Pancreas (tissue), 10 donors: ENCODE measurements around the gene NBPF1. TPM values are rescaled to one million over a fixed set of nuclear protein-coding genes. Genes with fewer than 3 reads are reported as not detected.
"Not testable (repeated sequence)": the region's sequence is repeated elsewhere in the genome, so short reads cannot be mapped to it uniquely, and the experiment has no call there.

Source experiments
- ATAC-seq, 4 donors: fragments of 200-7000 bp; cut with Tn5 transposase; one replicate each; pipeline versions ENCODE4 v1.8.0 to v1.9.1; 2020; ENCODE audit warnings: mild to moderate bottlenecking in 4 of 4, moderate library complexity in 4 of 4
- DNase-seq, 6 donors: peaks; one replicate each; pipeline ENCODE4 v3.0.0-alpha.2; 2020
- FAIRE-seq: peaks from 2 replicates; lab custom pipeline; 2012; peaks lifted over from hg19 to GRCh38; lab: Jason Lieb, UNC
- H3K27ac ChIP-seq, 4 donors: fragments of 200-600 bp; sonication (generic); 1 replicate in 3 of 4; 2 replicates in 1 of 4; pipeline versions ENCODE4 v1.5.0 to v1.8.0; 2020
- H3K27me3 ChIP-seq, 4 donors: fragments of 200-600 bp; one replicate each; pipeline ENCODE4 v1.8.0; 2021
- H3K36me3 ChIP-seq, 3 donors: fragments of 200-600 bp; sonication (generic) in 1 of 3; one replicate each; pipeline versions ENCODE4 v1.5.0 to v1.8.0; 2020 to 2021
- H3K4me1 ChIP-seq, 3 donors: fragments of 200-600 bp; one replicate each; pipeline ENCODE4 v1.8.0; 2021
- H3K4me3 ChIP-seq, 4 donors: fragments of 200-600 bp; sonication (generic) in 2 of 4; one replicate each; pipeline versions ENCODE4 v1.5.0 to v1.8.0; 2020 to 2021
- H3K9me3 ChIP-seq, 4 donors: fragments of 200-600 bp; one replicate each; pipeline ENCODE4 v1.8.0; 2021
- CTCF ChIP-seq, 4 donors: fragments of 200-600 bp; sonication (generic) in 3 of 4; IDR thresholded peaks; one replicate each; pipeline versions ENCODE4 v1.5.0 to v1.8.0; 2021; ENCODE audit warnings: antibody characterized with exemption in 4 of 4
- WGBS, 2 donors: extraction: QIAGEN DNeasy Blood & Tissue Kit; methylation state at CpG; one replicate each; pipeline ENCODE4 v1.1.7; 2013; 5-methylcytosine and 5-hydroxymethylcytosine counted together
- intact Hi-C, 3 donors: fragments of 100-400 bp; cut with DNase I; formaldehyde crosslinking; loops; one replicate each; pipeline versions ENCODE4 v1.11.1 to v1.14.2; 2022
- polyA plus RNA-seq, 2 donors: library from polyadenylated mRNA; stranded (reverse); fragments of 200-250 nt; gene quantifications; one replicate each; pipeline ENCODE4 v1.2.3, GENCODE V29; 2013
- total RNA-seq, 6 donors: library from RNA; stranded (reverse); fragmentation: NEBNext Ultra II Directional in 4 of 6; extraction: Animal tissue kit (Norgen Biotek cat#: 25700) in 4 of 6; gene quantifications; one replicate each; pipeline versions ENCODE4 v1.2.1 to v1.2.4, GENCODE V29; 2021 to 2023
- donor health status: healthy with polysubstance abuse.
- donor health status: DM: no; HTN: no; CAD: no; lungs with moderate emphysema.
- donor health status: DM: no; HTN: no; CAD: no.
- donor health status: control.
- donor health status: control.
- donor health status: Bipolar disorder and iron deficiency.
- donor health status: DM: yes; HTN: yes; CAD: no.
- donor health status: DM: no; HTN: no; CAD: no.
- donor health status: DM: no; HTN: no; CAD: no.
- donor health status: DM: yes; HTN: yes; CAD: no.

NBPF1 gene
- total and polyA plus RNA-seq, 8 donors: 4.0 to 32.2 (median 13.4) TPM

DNA sequence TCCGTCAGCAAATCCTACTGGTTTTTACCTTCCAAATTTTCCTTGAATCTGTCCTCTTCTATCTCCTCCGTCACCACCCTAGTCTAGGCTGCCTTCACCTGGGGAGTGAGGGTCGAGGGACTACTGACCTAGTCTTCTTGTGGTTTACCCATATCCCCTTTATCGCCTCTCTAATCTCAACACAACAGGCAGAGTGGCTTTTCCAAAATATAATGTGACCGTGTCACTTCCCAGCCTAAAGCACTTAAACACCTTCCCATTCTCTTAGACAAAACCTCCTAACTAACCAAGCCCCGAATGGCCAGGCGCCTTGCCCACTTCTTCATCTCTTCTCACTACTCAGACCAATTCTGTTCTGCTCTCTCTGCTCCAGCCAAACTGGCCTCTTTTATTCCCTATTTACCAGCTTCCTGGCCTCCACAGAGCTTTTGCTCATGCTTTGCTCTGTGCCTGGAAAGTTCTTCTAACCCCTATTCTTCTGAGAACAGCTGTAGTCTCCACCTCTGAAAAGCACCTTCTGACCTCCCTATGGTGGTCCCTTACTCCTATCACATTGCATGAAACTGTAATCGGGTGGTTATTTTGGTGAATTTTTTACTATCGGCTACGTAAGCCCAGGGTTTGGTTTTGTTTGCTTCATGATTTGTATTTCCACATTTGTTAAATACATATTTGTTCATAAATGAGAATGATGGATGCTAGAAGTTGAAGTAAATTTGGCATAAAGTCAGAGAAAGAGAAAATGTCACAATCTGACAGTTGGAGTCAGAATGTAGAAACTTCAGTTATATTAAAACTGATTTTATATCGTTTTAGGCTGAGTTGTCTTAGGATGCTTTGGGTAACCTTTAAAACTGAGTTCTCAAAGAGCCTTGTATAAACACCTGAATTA is 1.2 kb upstream of the NBPF1 start:
- TF ChIP-seq CTCF (IDR thresholded peaks at IDR 0.05): peak in 1 of 4 donors; percentile 1
- Histone ChIP-seq H3K36me3 (no peaks in the 10 kb centered on the region), H3K4me3 (no peak overlapping the region), H3K27ac (no peak overlapping the region), H3K9me3 (no peaks in the 10 kb centered on the region), H3K27me3 (no peaks in the 10 kb centered on the region), H3K4me1 (peaks cover 9 to 19% (median 18%) of the 10 kb centered on the region in 3 donors)
- 52 to 60% methylated on average over 11 of the region's 11 CpGs for WGBS, 2 donors
- no peak for ATAC-seq
- intact Hi-C loops: loop anchor here in 1 of 3 donors (10.0 kb wide), 1 partner anchor 330 kb away; no protein-coding TSS in a partner anchor
- FAIRE-seq: no peak
- peak in 4 of 6 donors; percentile 27 to 60 (median 42) for DNase-seq

GRCh38 chr1:16612332-16613172 is 812 bp downstream of the NBPF1 start:
- FAIRE-seq: no peak
- Histone ChIP-seq H3K4me3 (peak overlapping the region; percentile 63 to 78 (median 68)), H3K36me3 (peaks cover 0 to 2% (median 0%) of the 10 kb centered on the region in 3 donors), H3K27me3 (no peaks in the 10 kb centered on the region), H3K9me3 (no peaks in the 10 kb centered on the region), H3K4me1 (peaks cover 9 to 27% (median 18%) of the 10 kb centered on the region in 3 donors), H3K27ac (peak overlapping the region; percentile 1 to 70 (median 35))
- intact Hi-C loops: loop anchor here in 1 of 3 donors (10.0 kb wide), 1 partner anchor 332 kb away; no protein-coding TSS in a partner anchor
- peak in 5 of 6 donors; percentile 57 to 91 (median 73) for DNase-seq
- WGBS, 2 donors: 4 to 5% methylated on average over 31 of the region's 31 CpGs
- no peak for TF ChIP-seq CTCF (IDR thresholded peaks at IDR 0.05)
- peak; percentile 6 to 51 (median 28) for ATAC-seq

GRCh38 chr1:16611981-16612331 is 1.4 kb downstream of the NBPF1 start:
- not testable (repeated sequence) for ATAC-seq, FAIRE-seq, H3K27me3 ChIP-seq, H3K36me3 ChIP-seq, H3K9me3 ChIP-seq, H3K27ac ChIP-seq
- peak in 5 of 6 donors; percentile 12 to 62 (median 23) for DNase-seq
- Histone ChIP-seq H3K4me3 (peak overlapping the region in 2 of 4 donors; percentile 70 to 78), H3K4me1 (peaks cover 9 to 27% (median 18%) of the 10 kb centered on the region in 3 donors)
- intact Hi-C loops: loop anchor here in 1 of 3 donors (10.0 kb wide), 1 partner anchor 333 kb away; no protein-coding TSS in a partner anchor
- 81 to 84% methylated on average over 8 of the region's 8 CpGs for WGBS, 2 donors

- not testable (repeated sequence) for H3K4me3 ChIP-seq, H3K27me3 ChIP-seq, FAIRE-seq, H3K9me3 ChIP-seq, H3K36me3 ChIP-seq, H3K27ac ChIP-seq, ATAC-seq
- DNase-seq: peak in 2 of 6 donors; percentile 13 to 16
- intact Hi-C loops: loop anchor here in 1 of 3 donors (10.0 kb wide), 1 partner anchor 334 kb away; no protein-coding TSS in a partner anchor
- peaks cover 9 to 27% (median 18%) of the 10 kb centered on the region in 3 donors for H3K4me1 ChIP-seq
- WGBS, 2 donors: 81 to 91% methylated on average over 4 of the region's 4 CpGs
Observed at GRCh38 chr1:16611164-16611563, 2.2 kb downstream of the NBPF1 start.

DNA sequence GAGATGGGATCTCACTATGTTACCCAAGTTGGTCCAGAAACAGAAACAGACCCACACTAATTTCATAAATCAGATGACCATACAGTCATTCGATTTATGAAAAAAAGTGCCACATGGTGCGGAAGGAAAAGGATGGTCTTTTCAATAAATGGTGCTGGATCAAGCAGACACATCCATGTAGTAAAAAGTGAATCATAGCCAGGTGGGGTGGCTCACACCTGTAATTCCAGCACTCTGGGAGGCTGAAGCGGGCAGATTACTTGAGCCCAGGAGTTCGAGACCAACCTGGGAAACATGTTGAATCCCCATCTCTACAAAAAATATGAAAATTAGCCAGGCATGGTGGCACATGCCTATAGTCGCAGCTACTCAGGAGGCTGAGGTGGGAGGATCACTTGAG is 2.8 kb downstream of the NBPF1 start:
- DNase-seq: peak in 2 of 6 donors; percentile 6 to 9
- H3K9me3 ChIP-seq, H3K27ac ChIP-seq, FAIRE-seq, ATAC-seq, H3K27me3 ChIP-seq, H3K4me3 ChIP-seq, H3K36me3 ChIP-seq: not testable (repeated sequence)
- WGBS, 2 donors: 92 to 94% methylated on average over 5 of the region's 5 CpGs
- H3K4me1 ChIP-seq: peaks cover 9 to 27% (median 18%) of the 10 kb centered on the region in 3 donors
- intact Hi-C loops: loop anchor here in 1 of 3 donors (10.0 kb wide), 1 partner anchor 334 kb away; no protein-coding TSS in a partner anchor

DNA sequence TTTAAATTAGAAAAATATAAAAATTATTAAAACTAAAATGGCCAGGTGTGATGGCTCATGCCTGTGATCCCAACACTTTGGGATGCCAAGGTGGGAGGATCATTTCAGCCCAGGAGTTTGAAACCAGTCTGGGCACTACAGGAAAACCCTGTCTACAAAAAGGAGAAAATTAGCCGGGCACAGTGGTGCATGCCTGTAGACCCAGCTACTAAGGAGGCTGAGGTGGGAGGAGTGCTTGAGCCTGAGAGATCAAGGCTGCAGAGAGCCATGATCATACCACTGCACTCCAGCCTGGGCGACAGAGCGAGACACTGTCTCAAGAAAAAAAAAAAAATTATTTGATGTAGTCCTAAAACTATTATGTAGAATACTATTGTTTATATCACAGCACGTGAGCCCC is 3.6 kb downstream of the NBPF1 start:
- peak in 3 of 6 donors; percentile 14 to 20 (median 15) for DNase-seq
- H3K36me3 ChIP-seq, H3K27me3 ChIP-seq, H3K9me3 ChIP-seq, H3K27ac ChIP-seq, ATAC-seq, FAIRE-seq, H3K4me3 ChIP-seq: not testable (repeated sequence)
- intact Hi-C loops: loop anchor here in 1 of 3 donors (10.0 kb wide), 1 partner anchor 335 kb away; no protein-coding TSS in a partner anchor
- peaks cover 7 to 27% (median 18%) of the 10 kb centered on the region in 3 donors for H3K4me1 ChIP-seq
- WGBS, 2 donors: 79 to 81% methylated on average over 4 of the region's 4 CpGs
